GM18870 (cell line): ENCODE results near the gene INF2.
"Not testable (repeated sequence)": the region's sequence is repeated elsewhere in the genome, so short reads cannot be mapped to it uniquely, and the experiment has no call there.

Source experiments
- ATAC-seq: cut with Tn5 transposase; IDR thresholded peaks from one replicate; pipeline ENCODE4 v1.9.1; 2021; ENCODE audit warnings: moderate library complexity; ENCODE audit not compliant: unreplicated experiment

INF2 gene

GRCh38 chr14:104689109-104689880 is at the start of gene INF2:
TSS of gene INF2 (plus strand) at chr14:104689618. CDS start at chr14:104701366, 11,748 bp downstream.
- no peak for ATAC-seq

- ATAC-seq = no peak
Observed at GRCh38 chr14:104639885-104640548, 49.4 kb upstream of the INF2 start.

- ATAC-seq = no peak
Observed at GRCh38 chr14:104640681-104641080, 48.7 kb upstream of the INF2 start.

- ATAC-seq = no peak
Observed at GRCh38 chr14:104641753-104642539, 47.5 kb upstream of the INF2 start.

- no peak for ATAC-seq
Observed at GRCh38 chr14:104642540-104642868, 46.9 kb upstream of the INF2 start.

GRCh38 chr14:104643306-104643705 is 46.1 kb upstream of the INF2 start:
- ATAC-seq = no peak

GRCh38 chr14:104644091-104644635 is 45.3 kb upstream of the INF2 start:
- no peak for ATAC-seq

GRCh38 chr14:104644656-104645378 is 44.6 kb upstream of the INF2 start:
- ATAC-seq = no peak

- ATAC-seq = no peak
Observed at GRCh38 chr14:104647467-104648043, 41.9 kb upstream of the INF2 start.

- ATAC-seq = no peak
Observed at GRCh38 chr14:104650057-104650980, 39.1 kb upstream of the INF2 start.

- ATAC-seq = no peak
Observed at GRCh38 chr14:104650981-104651875, 38.2 kb upstream of the INF2 start.

GRCh38 chr14:104651876-104652260 is 37.5 kb upstream of the INF2 start:
- ATAC-seq = no peak

GRCh38 chr14:104652386-104652785 is 37.0 kb upstream of the INF2 start:
- ATAC-seq = no peak

GRCh38 chr14:104653130-104653920 is 36.1 kb upstream of the INF2 start:
- not testable (repeated sequence) for ATAC-seq

GRCh38 chr14:104654119-104654518 is 35.3 kb upstream of the INF2 start:
- no peak for ATAC-seq

- ATAC-seq = no peak
Observed at GRCh38 chr14:104655128-104655848, 34.1 kb upstream of the INF2 start.
